Transverse colon (tissue), 4 donors: ENCODE results near the gene FBXO31. TPM values are rescaled to one million over a fixed set of nuclear protein-coding genes. Genes with fewer than 3 reads are reported as not detected.

Source experiments
- DNase-seq: peaks from one replicate; pipeline ENCODE4 v3.0.0-alpha.2; 2019
- H3K27ac ChIP-seq, 4 donors: fragments of 200-600 bp; sonication (generic); 2 replicates each; pipeline ENCODE4 v1.5.1; 2016 to 2018; ENCODE audit warnings: inconsistent platforms in 4 of 4
- H3K27me3 ChIP-seq: fragments of 200-600 bp; sonication (generic); 2 replicates; pipeline ENCODE4 v1.5.1; 2017; ENCODE audit warnings: inconsistent platforms
- H3K36me3 ChIP-seq, 4 donors: fragments of 200-600 bp; sonication (generic); 2 replicates each; pipeline ENCODE4 v1.5.1; 2017 to 2019; ENCODE audit warnings: inconsistent platforms in 4 of 4
- H3K4me1 ChIP-seq, 4 donors: fragments of 200-600 bp; sonication (generic); 2 replicates each; pipeline ENCODE4 v1.5.1; 2017 to 2020; ENCODE audit warnings: inconsistent platforms in 4 of 4
- H3K4me3 ChIP-seq, 4 donors: fragments of 200-600 bp; sonication (generic); 1 replicate in 1 of 4; 2 replicates in 3 of 4; pipeline versions ENCODE4 v1.5.1 to v1.6.1; 2017 to 2019; ENCODE audit warnings: inconsistent platforms in 4 of 4
- H3K9me3 ChIP-seq, 2 donors: fragments of 200-600 bp; sonication (generic); 2 replicates each; pipeline ENCODE4 v1.5.1; 2017 to 2019; ENCODE audit warnings: inconsistent platforms in 2 of 2
- EP300 ChIP-seq: sonication (generic); formaldehyde crosslinking; IDR thresholded peaks from one replicate; pipeline ENCODE4 v1.6.1; 2017; ENCODE audit warnings: antibody characterized with exemption, low read depth
- POLR2A ChIP-seq: fragments of 450-650 bp; IDR thresholded peaks from one replicate; pipeline ENCODE4 v1.6.1; 2016; ENCODE audit warnings: antibody characterized with exemption, mild to moderate bottlenecking, moderate library complexity
- POLR2AphosphoS5 ChIP-seq, 3 donors: sonication (generic); formaldehyde crosslinking; IDR thresholded peaks; one replicate each; pipeline ENCODE4 v1.6.1; 2016; ENCODE audit warnings: antibody characterized with exemption in 3 of 3
- WGBS, 2 donors: methylation state at CpG; one replicate each; pipeline ENCODE4 v1.1.5; 2018; ENCODE audit warnings: low coverage in 1 of 2; 5-methylcytosine and 5-hydroxymethylcytosine counted together
- in situ Hi-C, 4 donors: fragments of 200-750 bp; cut with MboI; loops; one replicate each; pipeline versions ENCODE4 v1.15.0 to v1.15.1; 2017; ENCODE audit warnings: low sequenced_read_pairs in 3 of 4, low pct_ligation_motif_present in 1 of 4, low pct_unique_long_range_greater_than_20kb in 1 of 4
- intact Hi-C: fragments of 100-400 bp; cut with DNase I; formaldehyde crosslinking; loops from one replicate; pipeline ENCODE4 v1.15.1; 2023; ENCODE audit warnings: low total_unique reads
- total RNA-seq, 4 donors: library from RNA; depleted of rRNA; stranded (reverse); fragments of >200 nt; gene quantifications; one replicate each; pipeline ENCODE4 v1.1.0, GENCODE V29; 2016
- TF ChIP-seq, protein P1 (sequence below), 5 experiments: fragments of 200-600 bp in 3 of 5; fragments of 450-650 bp in 2 of 5; sonication (generic) in 3 of 5; IDR thresholded peaks; 1 replicate in 2 of 5; 2 replicates in 3 of 5; pipeline ENCODE4 v1.5.1; 2016 to 2017; ENCODE audit warnings: antibody characterized with exemption in 5 of 5, inconsistent platforms in 3 of 5, mild to moderate bottlenecking in 2 of 5, moderate library complexity in 1 of 5

FBXO31 gene
- total RNA-seq, 4 donors from 2014 or later = 83.6 to 403 (median 224) TPM

DNA sequence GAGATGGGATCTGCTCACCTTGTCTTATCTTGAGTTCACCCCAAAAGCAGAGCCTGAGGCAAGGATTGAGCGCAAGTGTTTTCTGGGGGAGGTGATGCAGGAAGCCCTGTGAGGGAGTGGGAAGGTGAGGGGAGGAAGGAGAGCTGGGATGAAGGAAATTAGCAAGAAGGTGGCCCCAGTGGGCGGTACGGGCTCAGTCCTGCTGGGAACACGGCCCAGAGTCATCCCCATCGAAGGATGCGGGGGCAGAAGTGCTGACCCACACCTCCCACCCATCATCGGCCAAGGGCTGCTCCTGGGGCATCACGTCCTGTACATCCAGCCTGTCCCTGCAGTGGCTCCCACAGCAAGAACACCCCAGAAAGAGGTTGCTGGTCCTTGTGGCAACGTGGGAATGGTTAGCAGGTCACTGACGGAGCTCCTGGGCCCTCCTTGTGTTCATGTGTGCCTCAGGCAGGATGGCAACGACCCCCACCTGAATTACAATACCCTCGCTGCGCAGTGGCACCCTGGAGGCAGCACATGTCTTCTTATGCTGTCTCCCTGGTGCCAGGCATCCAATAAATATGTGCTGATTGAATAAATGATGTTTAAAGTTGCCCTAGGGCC, 84.6 kb downstream of the FBXO31 start:
- Histone ChIP-seq H3K27me3 (no peaks in the 10 kb centered on the region), H3K27ac (no peak overlapping the region), H3K9me3 (no peaks in the 10 kb centered on the region), H3K4me1 (peaks cover 0 to 9% (median 4%) of the 10 kb centered on the region in 4 donors), H3K4me3 (no peak overlapping the region), H3K36me3 (no peaks in the 10 kb centered on the region)
- in situ Hi-C loops (loop anchor here in 2 of 4 donors (25.0 kb wide), 4 partner anchors 112 to 737 kb away; partner anchors contain the start of genes FOXC2 (in 1 of the 2) and MTHFSD (in 1 of the 2)), intact Hi-C loops (no loop called here)
- TF ChIP-seq POLR2A (no peak), POLR2AphosphoS5 (IDR thresholded peaks at IDR 0.05) (no peak), EP300 (no peak)
- TF ChIP-seq, protein P1, sequence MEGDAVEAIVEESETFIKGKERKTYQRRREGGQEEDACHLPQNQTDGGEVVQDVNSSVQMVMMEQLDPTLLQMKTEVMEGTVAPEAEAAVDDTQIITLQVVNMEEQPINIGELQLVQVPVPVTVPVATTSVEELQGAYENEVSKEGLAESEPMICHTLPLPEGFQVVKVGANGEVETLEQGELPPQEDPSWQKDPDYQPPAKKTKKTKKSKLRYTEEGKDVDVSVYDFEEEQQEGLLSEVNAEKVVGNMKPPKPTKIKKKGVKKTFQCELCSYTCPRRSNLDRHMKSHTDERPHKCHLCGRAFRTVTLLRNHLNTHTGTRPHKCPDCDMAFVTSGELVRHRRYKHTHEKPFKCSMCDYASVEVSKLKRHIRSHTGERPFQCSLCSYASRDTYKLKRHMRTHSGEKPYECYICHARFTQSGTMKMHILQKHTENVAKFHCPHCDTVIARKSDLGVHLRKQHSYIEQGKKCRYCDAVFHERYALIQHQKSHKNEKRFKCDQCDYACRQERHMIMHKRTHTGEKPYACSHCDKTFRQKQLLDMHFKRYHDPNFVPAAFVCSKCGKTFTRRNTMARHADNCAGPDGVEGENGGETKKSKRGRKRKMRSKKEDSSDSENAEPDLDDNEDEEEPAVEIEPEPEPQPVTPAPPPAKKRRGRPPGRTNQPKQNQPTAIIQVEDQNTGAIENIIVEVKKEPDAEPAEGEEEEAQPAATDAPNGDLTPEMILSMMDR (IDR thresholded peaks at IDR 0.05) = no peak
- DNase-seq = no peak
- 67 to 81% methylated on average over 3 to 12 of the region's 13 CpGs for WGBS, 2 donors

DNA sequence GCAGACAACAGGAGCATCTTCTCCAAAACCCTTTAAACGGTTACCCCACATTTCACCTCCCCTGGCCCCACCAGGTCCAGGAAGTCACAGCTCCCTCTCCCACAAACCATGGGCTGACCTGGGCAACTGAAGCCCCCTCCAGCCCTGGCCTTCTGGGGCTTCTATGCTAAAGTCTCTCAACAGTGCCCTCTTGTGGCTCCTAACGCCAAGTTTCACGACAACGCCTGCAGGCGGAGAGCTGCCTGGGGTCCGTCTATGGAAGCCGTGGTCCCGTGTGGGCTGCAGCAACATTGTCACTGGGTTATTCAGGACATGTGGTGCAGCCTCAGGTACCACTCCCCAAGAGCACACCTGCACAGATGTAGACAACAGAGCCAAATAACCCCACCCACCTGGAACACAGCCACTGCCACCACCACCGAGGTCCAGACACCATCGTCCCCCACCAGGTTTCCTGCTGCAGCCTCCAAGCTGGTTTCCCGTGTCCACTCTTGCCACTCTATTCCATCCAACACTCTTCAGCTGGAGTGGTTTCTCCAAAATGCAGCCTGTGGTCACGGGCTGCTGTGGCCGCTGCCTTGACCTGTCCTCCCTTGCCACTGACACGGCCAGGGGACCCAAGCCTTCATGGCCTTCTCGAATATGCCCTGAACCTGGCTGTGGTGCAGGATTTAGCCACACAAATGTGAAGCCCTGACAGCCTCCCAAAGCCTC, 85.5 kb downstream of the FBXO31 start:
- no peaks in the 10 kb centered on the region for H3K36me3 ChIP-seq
- TF ChIP-seq, protein P1 (IDR thresholded peaks at IDR 0.05) = peak; percentile 26 to 48 (median 31)
- no peak for TF ChIP-seq EP300
- H3K4me3 ChIP-seq = no peak overlapping the region
- H3K4me1 ChIP-seq = peaks cover 0 to 9% (median 4%) of the 10 kb centered on the region in 4 donors
- in situ Hi-C loops = loop anchor here in 2 of 4 donors (25.0 kb wide), 4 partner anchors 111 to 736 kb away; partner anchors contain the start of genes FOXC2 (in 1 of the 2) and MTHFSD (in 1 of the 2)
- intact Hi-C loops = no loop called here
- WGBS, 2 donors = 65 to 100% methylated on average over 1 to 15 of the region's 15 CpGs
- no peaks in the 10 kb centered on the region for H3K27me3 ChIP-seq
- H3K9me3 ChIP-seq = no peaks in the 10 kb centered on the region
- H3K27ac ChIP-seq = no peak overlapping the region
- DNase-seq = no peak

DNA sequence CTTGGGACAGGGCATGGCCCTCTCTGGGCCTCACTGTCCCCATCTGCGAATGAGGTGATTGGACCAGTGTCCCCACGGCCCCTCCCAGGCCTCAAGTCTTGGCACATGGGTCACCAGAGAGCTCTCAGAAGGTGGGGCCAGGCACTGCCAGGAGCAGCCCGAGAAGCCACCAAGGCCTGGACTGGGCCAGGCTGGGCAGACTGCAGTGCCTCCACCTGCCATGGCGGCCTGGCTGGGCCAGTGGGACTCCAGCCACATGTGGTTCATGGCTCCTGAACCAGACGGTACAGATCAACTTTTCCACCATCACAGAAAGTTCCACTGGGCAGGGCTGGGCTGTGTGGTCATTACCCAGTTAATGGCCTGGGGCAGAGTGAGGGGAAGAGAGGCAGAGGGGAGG, 86.2 kb downstream of the FBXO31 start:
- H3K9me3 ChIP-seq = no peaks in the 10 kb centered on the region
- in situ Hi-C loops = loop anchor here in 2 of 4 donors (25.0 kb wide), 4 partner anchors 110 to 735 kb away; partner anchors contain the start of genes FOXC2 (in 1 of the 2) and MTHFSD (in 1 of the 2)
- H3K36me3 ChIP-seq = no peaks in the 10 kb centered on the region
- no peak overlapping the region for H3K4me3 ChIP-seq
- peaks cover 0 to 9% (median 4%) of the 10 kb centered on the region in 4 donors for H3K4me1 ChIP-seq
- no peaks in the 10 kb centered on the region for H3K27me3 ChIP-seq
- DNase-seq = no peak
- intact Hi-C loops = no loop called here
- 91% methylated on average over 4 of the region's 5 CpGs; no CpG with 5 or more reads in 1 of the 2 donors for WGBS, 2 donors
- H3K27ac ChIP-seq = no peak overlapping the region
- TF ChIP-seq, protein P1 (IDR thresholded peaks at IDR 0.05) = no peak

DNA sequence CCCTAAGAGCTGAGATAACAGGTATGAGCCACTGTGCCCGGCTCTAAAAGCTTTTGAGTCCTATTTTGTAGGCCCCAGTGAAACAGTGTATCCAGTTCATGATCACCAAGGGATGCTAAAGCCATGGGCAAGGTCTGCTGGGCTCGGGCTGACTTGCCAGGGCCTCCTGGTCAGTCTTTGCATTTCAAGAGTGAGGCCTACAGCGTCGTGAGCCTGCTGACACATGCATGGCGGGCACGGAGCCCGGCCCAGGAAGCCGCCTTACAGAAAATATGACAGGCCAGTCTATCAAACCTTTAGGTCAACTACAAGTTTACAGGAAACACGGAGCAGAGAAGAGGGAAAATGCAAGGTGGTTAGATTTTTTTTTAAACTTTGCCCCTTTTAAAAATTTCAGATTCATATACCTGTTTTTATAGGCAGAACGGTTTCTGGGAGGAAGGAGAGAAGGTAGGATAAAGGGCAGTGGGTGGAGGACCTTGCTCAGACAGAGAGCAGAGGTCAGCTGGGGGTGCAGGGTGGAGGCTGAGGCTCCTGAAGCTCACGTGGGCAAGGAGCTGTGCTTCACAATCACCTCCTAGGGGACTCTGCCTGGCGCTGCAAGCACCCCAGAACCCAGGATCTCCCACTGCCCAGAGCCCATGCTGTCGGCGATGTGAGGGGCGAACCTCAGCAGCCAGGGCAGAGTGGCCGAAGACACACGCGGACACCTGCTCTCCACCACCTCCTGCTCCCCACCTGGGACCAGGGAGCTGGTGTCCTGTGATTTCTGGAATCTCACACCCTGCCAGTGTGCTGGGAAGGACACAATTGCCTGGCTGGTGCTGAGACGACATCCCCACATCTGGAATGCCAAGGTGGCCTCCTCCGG, 87.7 kb downstream of the FBXO31 start:
- intact Hi-C loops = no loop called here
- in situ Hi-C loops = loop anchor here in 2 of 4 donors (25.0 kb wide), 4 partner anchors 109 to 734 kb away; partner anchors contain the start of genes FOXC2 (in 1 of the 2) and MTHFSD (in 1 of the 2)
- TF ChIP-seq POLR2AphosphoS5 (IDR thresholded peaks at IDR 0.05) = no peak
- TF ChIP-seq POLR2A = no peak
- TF ChIP-seq EP300 = no peak
- TF ChIP-seq, protein P1 (IDR thresholded peaks at IDR 0.05) = no peak
- H3K4me1 ChIP-seq = peaks cover 0 to 9% (median 4%) of the 10 kb centered on the region in 4 donors
- H3K27ac ChIP-seq = peak overlapping the region in 3 of 4 donors; percentile 52 to 72 (median 53)
- no peak for DNase-seq
- no peaks in the 10 kb centered on the region for H3K9me3 ChIP-seq
- WGBS, 2 donors = 35 to 83% methylated on average over 3 to 20 of the region's 20 CpGs
- no peaks in the 10 kb centered on the region for H3K36me3 ChIP-seq
- H3K4me3 ChIP-seq = no peak overlapping the region
- no peaks in the 10 kb centered on the region for H3K27me3 ChIP-seq
